Measurements from ENCODE around the gene SLC22A14. TPM values are rescaled to one million over a fixed set of nuclear protein-coding genes. Genes with fewer than 3 reads are reported as not detected.

The SLC22A14 gene
- total RNA-seq, 1 experiment from 2014 or later: 0.13 TPM

DNA sequence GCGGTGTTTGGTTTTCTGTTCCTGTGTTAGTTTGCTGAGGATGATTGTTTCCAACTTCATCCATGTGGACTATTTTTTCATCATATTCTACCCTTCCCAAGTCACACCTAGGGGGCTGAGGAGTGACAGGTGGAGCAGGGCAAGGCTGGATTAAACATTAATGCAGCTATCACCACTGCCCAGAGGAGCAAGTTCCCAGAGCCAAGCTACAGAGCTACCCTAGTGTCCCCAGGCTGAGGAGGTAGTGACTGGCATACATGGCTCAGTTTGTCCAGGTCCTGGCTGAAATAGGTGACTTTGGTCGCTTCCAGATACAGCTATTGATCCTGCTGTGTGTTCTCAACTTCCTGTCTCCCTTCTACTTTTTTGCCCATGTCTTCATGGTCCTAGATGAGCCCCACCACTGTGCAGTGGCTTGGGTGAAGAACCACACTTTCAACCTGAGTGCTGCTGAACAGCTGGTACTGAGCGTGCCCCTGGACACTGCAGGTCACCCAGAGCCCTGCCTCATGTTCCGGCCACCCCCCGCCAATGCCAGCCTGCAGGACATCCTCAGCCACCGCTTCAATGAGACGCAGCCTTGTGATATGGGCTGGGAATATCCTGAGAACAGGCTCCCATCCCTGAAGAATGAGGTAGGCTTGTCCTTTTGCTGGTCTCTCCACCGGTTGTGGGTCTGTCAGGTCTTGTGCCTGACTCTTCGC lies 16.3 kb upstream of the SLC22A14 start, which contains the start of gene SLC22A13:
TSS of gene SLC22A13 (plus strand) at position 209 of the 704 bp plus-strand sequence. CDS start at position 258, 49 bp downstream.
- TF ChIP-seq, protein P1, sequence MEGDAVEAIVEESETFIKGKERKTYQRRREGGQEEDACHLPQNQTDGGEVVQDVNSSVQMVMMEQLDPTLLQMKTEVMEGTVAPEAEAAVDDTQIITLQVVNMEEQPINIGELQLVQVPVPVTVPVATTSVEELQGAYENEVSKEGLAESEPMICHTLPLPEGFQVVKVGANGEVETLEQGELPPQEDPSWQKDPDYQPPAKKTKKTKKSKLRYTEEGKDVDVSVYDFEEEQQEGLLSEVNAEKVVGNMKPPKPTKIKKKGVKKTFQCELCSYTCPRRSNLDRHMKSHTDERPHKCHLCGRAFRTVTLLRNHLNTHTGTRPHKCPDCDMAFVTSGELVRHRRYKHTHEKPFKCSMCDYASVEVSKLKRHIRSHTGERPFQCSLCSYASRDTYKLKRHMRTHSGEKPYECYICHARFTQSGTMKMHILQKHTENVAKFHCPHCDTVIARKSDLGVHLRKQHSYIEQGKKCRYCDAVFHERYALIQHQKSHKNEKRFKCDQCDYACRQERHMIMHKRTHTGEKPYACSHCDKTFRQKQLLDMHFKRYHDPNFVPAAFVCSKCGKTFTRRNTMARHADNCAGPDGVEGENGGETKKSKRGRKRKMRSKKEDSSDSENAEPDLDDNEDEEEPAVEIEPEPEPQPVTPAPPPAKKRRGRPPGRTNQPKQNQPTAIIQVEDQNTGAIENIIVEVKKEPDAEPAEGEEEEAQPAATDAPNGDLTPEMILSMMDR (IDR thresholded peaks at IDR 0.05): no peak
- TF ChIP-seq SIN3A (IDR thresholded peaks at IDR 0.05; ENCODE audit: borderline replicate concordance, insufficient read depth, low read depth, low read length) (no peak), POLR2AphosphoS5 (IDR thresholded peaks at IDR 0.05; ENCODE audit: low read depth, low read length) (no peak), TCF7L2 (IDR thresholded peaks at IDR 0.05; ENCODE audit: low read depth, low read length) (no peak)
- TF ChIP-seq, protein P2, sequence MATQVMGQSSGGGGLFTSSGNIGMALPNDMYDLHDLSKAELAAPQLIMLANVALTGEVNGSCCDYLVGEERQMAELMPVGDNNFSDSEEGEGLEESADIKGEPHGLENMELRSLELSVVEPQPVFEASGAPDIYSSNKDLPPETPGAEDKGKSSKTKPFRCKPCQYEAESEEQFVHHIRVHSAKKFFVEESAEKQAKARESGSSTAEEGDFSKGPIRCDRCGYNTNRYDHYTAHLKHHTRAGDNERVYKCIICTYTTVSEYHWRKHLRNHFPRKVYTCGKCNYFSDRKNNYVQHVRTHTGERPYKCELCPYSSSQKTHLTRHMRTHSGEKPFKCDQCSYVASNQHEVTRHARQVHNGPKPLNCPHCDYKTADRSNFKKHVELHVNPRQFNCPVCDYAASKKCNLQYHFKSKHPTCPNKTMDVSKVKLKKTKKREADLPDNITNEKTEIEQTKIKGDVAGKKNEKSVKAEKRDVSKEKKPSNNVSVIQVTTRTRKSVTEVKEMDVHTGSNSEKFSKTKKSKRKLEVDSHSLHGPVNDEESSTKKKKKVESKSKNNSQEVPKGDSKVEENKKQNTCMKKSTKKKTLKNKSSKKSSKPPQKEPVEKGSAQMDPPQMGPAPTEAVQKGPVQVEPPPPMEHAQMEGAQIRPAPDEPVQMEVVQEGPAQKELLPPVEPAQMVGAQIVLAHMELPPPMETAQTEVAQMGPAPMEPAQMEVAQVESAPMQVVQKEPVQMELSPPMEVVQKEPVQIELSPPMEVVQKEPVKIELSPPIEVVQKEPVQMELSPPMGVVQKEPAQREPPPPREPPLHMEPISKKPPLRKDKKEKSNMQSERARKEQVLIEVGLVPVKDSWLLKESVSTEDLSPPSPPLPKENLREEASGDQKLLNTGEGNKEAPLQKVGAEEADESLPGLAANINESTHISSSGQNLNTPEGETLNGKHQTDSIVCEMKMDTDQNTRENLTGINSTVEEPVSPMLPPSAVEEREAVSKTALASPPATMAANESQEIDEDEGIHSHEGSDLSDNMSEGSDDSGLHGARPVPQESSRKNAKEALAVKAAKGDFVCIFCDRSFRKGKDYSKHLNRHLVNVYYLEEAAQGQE (IDR thresholded peaks at IDR 0.05; ENCODE audit: insufficient read depth in 1 of 2, low read depth in 2 of 2, low read length in 1 of 2): no peak
- ChIA-PET CTCF (no interaction called here), POLR2A (interaction anchor here (0.7 kb wide), 1 partner anchor 73 kb away, joined by 4 read pairs; no protein-coding TSS in a partner anchor)
- no peak for ATAC-seq
- in situ Hi-C loops (cut with HindIII; ENCODE audit: low pct_unique_long_range_greater_than_20kb, low sequenced_read_pairs): no loop called here
- DNase-seq (ENCODE audit: low read depth, low spot score): no peak
- H3K9me3 ChIP-seq (ENCODE audit: control insufficient read depth, insufficient read depth, low read depth, low read length): no peaks in the 10 kb centered on the region
- no peak within 1 kb of the TSS for H3K4me3 ChIP-seq (ENCODE audit: low read depth in 2 of 2, low read length in 2 of 2)
- no peak within 1 kb of the TSS for H3K27ac ChIP-seq (ENCODE audit: low read length)
- intact Hi-C loops (cut with micrococcal nuclease; ENCODE audit: unreplicated experiment): no loop called here
- no peaks in the 10 kb centered on the region for H3K36me3 ChIP-seq (ENCODE audit: control insufficient read depth, insufficient read depth, low read length)
- no peaks in the 10 kb centered on the region for H3K27me3 ChIP-seq (ENCODE audit: control insufficient read depth, insufficient read depth, low read length)
- no TSS peak for BruUV-seq (replicated peaks)
- H3K4me1 ChIP-seq (ENCODE audit: control insufficient read depth, insufficient read depth, low read length): no peaks in the 10 kb centered on the region

DNA sequence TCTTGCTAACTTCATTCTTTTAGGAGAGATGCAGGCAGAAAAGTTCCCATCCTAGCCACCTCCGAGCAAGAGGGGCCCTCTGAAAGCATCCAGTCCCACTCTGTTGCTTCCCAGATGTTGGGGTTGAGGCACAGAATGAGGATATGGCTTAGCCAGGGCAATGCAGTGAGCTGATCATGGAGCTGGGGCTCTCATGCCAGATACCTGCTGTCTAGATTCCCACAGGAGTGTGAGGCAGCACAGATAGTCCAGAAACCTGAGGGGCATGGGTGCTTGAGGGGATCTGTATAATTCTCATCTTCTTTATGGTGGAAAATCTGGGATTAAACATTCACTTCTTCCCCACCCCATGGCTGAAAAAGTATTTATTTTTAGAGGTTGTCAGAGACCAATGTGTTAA lies 15.3 kb upstream of the SLC22A14 start:
- no peak for ATAC-seq
- in situ Hi-C loops (cut with HindIII; ENCODE audit: low pct_unique_long_range_greater_than_20kb, low sequenced_read_pairs) (no loop called here), intact Hi-C loops (cut with micrococcal nuclease; ENCODE audit: unreplicated experiment) (no loop called here)
- H3K27ac ChIP-seq (ENCODE audit: low read length): no peak overlapping the region
- BruUV-seq (replicated peaks): no TSS peak
- TF ChIP-seq TCF7L2 (IDR thresholded peaks at IDR 0.05; ENCODE audit: low read depth, low read length): no peak
- no peak for TF ChIP-seq SIN3A (IDR thresholded peaks at IDR 0.05; ENCODE audit: borderline replicate concordance, insufficient read depth, low read depth, low read length)
- TF ChIP-seq POLR2AphosphoS5 (IDR thresholded peaks at IDR 0.05; ENCODE audit: low read depth, low read length): no peak
- TF ChIP-seq, protein P1 (IDR thresholded peaks at IDR 0.05): no peak
- TF ChIP-seq, protein P2 (IDR thresholded peaks at IDR 0.05; ENCODE audit: insufficient read depth in 1 of 2, low read depth in 2 of 2, low read length in 1 of 2): no peak
- no peaks in the 10 kb centered on the region for H3K36me3 ChIP-seq (ENCODE audit: control insufficient read depth, insufficient read depth, low read length)
- no peak overlapping the region for H3K4me3 ChIP-seq (ENCODE audit: low read depth in 2 of 2, low read length in 2 of 2)
- DNase-seq (ENCODE audit: low read depth, low spot score): no peak
- H3K4me1 ChIP-seq (ENCODE audit: control insufficient read depth, insufficient read depth, low read length): no peaks in the 10 kb centered on the region
- ChIA-PET POLR2A (no interaction called here), CTCF (no interaction called here)
- H3K9me3 ChIP-seq (ENCODE audit: control insufficient read depth, insufficient read depth, low read depth, low read length): no peaks in the 10 kb centered on the region
- H3K27me3 ChIP-seq (ENCODE audit: control insufficient read depth, insufficient read depth, low read length): no peaks in the 10 kb centered on the region

Measured in Panc1 (cell line).